Kidney (tissue), 22 donors: ENCODE results near the gene PEX14. TPM values are rescaled to one million over a fixed set of nuclear protein-coding genes. Genes with fewer than 3 reads are reported as not detected.
A peak's percentile ranks its signal among the peaks of the same experiment; 100 is the strongest.
"Not testable (repeated sequence)": the region's sequence is repeated elsewhere in the genome, so short reads cannot be mapped to it uniquely, and the experiment has no call there.

Experiments used
- DNase-seq, 5 donors: peaks; one replicate each; pipeline ENCODE4 v3.0.0-alpha.2; 2013 to 2020
- FAIRE-seq: peaks from 2 replicates; lab custom pipeline; 2012; peaks lifted over from hg19 to GRCh38; lab: Jason Lieb, UNC
- H3K27ac ChIP-seq, 2 donors: one replicate each; pipeline ENCODE4 v1.7.0; 2013; ENCODE audit warnings: low read depth in 2 of 2, low read length in 2 of 2, inconsistent platforms in 1 of 2
- H3K27me3 ChIP-seq: one replicate; pipeline ENCODE4 v1.7.1; 2013; ENCODE audit warnings: low read length, inconsistent platforms; ENCODE audit not compliant: control insufficient read depth, insufficient read depth
- H3K36me3 ChIP-seq, 3 donors: one replicate each; pipeline versions ENCODE4 v1.7.0 to v1.7.1; 2013; ENCODE audit warnings: low read length in 3 of 3, control low read depth in 1 of 3, inconsistent platforms in 1 of 3; ENCODE audit not compliant: insufficient read depth in 3 of 3, control insufficient read depth in 2 of 3
- H3K4me1 ChIP-seq, 3 donors: one replicate each; pipeline versions ENCODE4 v1.7.0 to v1.7.1; 2013; ENCODE audit warnings: low read length in 3 of 3, inconsistent platforms in 1 of 3, low read depth in 1 of 3; ENCODE audit not compliant: control insufficient read depth in 2 of 3, insufficient read depth in 2 of 3
- H3K4me3 ChIP-seq, 3 donors: one replicate each; pipeline versions ENCODE4 v1.7.0 to v1.8.1; 2013; ENCODE audit warnings: low read length in 3 of 3, control low read depth in 1 of 3, inconsistent platforms in 1 of 3
- H3K9ac ChIP-seq, 3 donors: one replicate each; pipeline versions ENCODE4 v1.7.0 to v1.7.1; 2013; ENCODE audit warnings: low read length in 3 of 3, control low read depth in 1 of 3, inconsistent platforms in 1 of 3
- H3K9me3 ChIP-seq, 3 donors: one replicate each; pipeline versions ENCODE4 v1.7.0 to v1.7.1; 2013; ENCODE audit warnings: low read length in 3 of 3, control low read depth in 1 of 3, inconsistent platforms in 1 of 3; ENCODE audit not compliant: control insufficient read depth in 2 of 3, insufficient read depth in 1 of 3
- intact Hi-C: fragments of 100-400 bp; cut with DNase I; formaldehyde crosslinking; loops from one replicate; pipeline ENCODE4 v1.11.1; 2022
- long read RNA-seq, 10 donors: library from polyadenylated mRNA in 1 of 10; unstranded in 1 of 10; transcript quantifications; one replicate each; pipeline ENCODE4 v2.0.0 and lab custom pipeline, GENCODE V29; 2021 to 2026
- polyA plus RNA-seq: library from polyadenylated mRNA; stranded (reverse); fragments of 350-450 nt; fragmentation: Illumina TruSeq; extraction: RNeasy Lipid Tissue Mini Kit (QIAGEN cat#74804); gene quantifications from one replicate; pipeline ENCODE4 v1.2.3, GENCODE V29; 2014; ENCODE audit warnings: low read depth, low replicate concordance; ENCODE audit not compliant: insufficient read depth
- total RNA-seq: library from RNA; stranded (reverse); fragmentation: NEBNext Ultra II Directional; extraction: Animal tissue kit (Norgen Biotek cat#: 25700); gene quantifications from one replicate; pipeline ENCODE4 v1.2.1, GENCODE V29; 2021
- TF ChIP-seq, protein P1 (sequence below): IDR thresholded peaks from 3 replicates; pipeline ENCODE4 v1.5.1; 2012; ENCODE audit warnings: mild to moderate bottlenecking, moderate library complexity, borderline replicate concordance; ENCODE audit not compliant: insufficient read depth; ENCODE audit errors: extremely low read depth
- donor health status: control.
- donor health status: control.
- donor health status: control.
- donor health status: control.
- donor health status: control.
- donor health status: DM: yes; HTN: yes; CAD: no.
- donor health status: Normal renal cell carcinoma (clear cell type).

The PEX14 gene, protein sequence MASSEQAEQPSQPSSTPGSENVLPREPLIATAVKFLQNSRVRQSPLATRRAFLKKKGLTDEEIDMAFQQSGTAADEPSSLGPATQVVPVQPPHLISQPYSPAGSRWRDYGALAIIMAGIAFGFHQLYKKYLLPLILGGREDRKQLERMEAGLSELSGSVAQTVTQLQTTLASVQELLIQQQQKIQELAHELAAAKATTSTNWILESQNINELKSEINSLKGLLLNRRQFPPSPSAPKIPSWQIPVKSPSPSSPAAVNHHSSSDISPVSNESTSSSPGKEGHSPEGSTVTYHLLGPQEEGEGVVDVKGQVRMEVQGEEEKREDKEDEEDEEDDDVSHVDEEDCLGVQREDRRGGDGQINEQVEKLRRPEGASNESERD
- total RNA-seq, result 22.8 TPM
- polyA plus RNA-seq, result 25.8 TPM
- long read RNA-seq, donor 1, partial matches to known transcripts, result 5 of 10 reads
- long read RNA-seq, donor 1, other reads (novel, unspliced or antisense), result 0 of 10 reads
- long read RNA-seq, donor 2, partial matches to known transcripts, result 0 of 2 reads
- long read RNA-seq, donor 2, other reads (novel, unspliced or antisense), result 0 of 2 reads
- long read RNA-seq, donor 3, partial matches to known transcripts, result 0 of 3 reads
- long read RNA-seq, donor 3, other reads (novel, unspliced or antisense), result 0 of 3 reads
- long read RNA-seq, donor 4, partial matches to known transcripts, result 0 of 1 reads
- long read RNA-seq, donor 4, other reads (novel, unspliced or antisense), result 0 of 1 reads
- long read RNA-seq, donor 5, result 0 reads
- long read RNA-seq, donor 6, result 0 reads
- long read RNA-seq, donor 7, partial matches to known transcripts, result 1 of 7 reads
- long read RNA-seq, donor 7, other reads (novel, unspliced or antisense), result 4 of 7 reads
- long read RNA-seq, donor 8, partial matches to known transcripts, result 5 of 8 reads
- long read RNA-seq, donor 8, other reads (novel, unspliced or antisense), result 0 of 8 reads
- long read RNA-seq, donor 9, result 0 reads
- long read RNA-seq, donor 10, partial matches to known transcripts, result 0 of 3 reads
- long read RNA-seq, donor 10, other reads (novel, unspliced or antisense), result 0 of 3 reads

DNA sequence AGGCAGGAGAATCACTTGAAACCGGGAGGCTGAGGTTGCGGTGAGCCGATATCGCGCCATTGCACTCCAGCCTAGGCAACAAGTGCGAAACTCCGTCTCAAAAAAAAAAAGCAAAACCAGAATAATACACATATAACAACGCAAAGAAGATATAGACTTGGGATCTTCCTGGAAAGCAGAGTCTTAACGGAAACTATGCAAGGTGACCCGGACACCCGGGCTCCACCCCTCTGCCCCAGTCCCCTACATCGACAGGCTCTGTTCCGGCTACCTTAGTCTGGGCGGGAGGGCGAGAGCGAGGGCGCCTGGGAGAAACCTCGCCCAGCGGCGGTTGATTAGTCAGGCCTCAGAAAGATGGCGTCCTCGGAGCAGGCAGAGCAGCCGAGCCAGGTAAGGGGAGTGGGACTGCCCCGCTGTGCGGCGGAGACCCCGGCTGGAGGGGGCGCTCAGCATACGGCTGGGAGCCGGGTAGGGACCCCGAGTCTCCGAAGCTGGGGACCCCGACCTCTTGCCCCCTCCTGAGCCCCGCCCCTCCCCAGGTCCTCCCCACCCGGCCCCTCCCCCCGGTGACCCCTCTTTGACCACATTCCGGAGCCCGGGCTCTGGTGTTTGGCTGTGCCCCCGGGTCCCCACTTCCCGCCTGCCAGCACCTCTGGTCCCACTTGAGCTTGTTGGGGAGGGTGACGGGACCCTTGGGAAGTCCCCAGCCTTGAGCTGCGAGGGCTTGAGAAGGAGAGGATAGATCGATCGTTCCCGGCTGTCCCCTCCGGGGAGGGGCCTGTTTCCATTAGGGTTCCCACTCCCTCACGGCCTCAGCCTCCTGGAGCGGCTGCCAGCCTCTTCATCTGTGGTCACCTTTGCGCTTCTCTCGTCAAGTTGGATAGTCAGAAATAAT, at the start of gene PEX14:
PEX14 (plus strand) TSS at position 338 of the 895 bp plus-strand sequence; CDS start at position 355, 17 bp downstream.
- DNase-seq (peak; percentile 91 to 97 (median 94)), FAIRE-seq (no peak)
- H3K9ac ChIP-seq, result peak within 1 kb of the TSS; percentile 49 to 91 (median 85)
- H3K36me3 ChIP-seq, result no peaks in the 10 kb centered on the region
- H3K4me1 ChIP-seq, result peaks cover 0 to 21% (median 3%) of the 10 kb centered on the region in 3 donors
- H3K4me3 ChIP-seq, result peak within 1 kb of the TSS; percentile 71 to 98 (median 95)
- peak within 1 kb of the TSS; percentile 58 to 69 for H3K27ac ChIP-seq
- TF ChIP-seq, protein P1, sequence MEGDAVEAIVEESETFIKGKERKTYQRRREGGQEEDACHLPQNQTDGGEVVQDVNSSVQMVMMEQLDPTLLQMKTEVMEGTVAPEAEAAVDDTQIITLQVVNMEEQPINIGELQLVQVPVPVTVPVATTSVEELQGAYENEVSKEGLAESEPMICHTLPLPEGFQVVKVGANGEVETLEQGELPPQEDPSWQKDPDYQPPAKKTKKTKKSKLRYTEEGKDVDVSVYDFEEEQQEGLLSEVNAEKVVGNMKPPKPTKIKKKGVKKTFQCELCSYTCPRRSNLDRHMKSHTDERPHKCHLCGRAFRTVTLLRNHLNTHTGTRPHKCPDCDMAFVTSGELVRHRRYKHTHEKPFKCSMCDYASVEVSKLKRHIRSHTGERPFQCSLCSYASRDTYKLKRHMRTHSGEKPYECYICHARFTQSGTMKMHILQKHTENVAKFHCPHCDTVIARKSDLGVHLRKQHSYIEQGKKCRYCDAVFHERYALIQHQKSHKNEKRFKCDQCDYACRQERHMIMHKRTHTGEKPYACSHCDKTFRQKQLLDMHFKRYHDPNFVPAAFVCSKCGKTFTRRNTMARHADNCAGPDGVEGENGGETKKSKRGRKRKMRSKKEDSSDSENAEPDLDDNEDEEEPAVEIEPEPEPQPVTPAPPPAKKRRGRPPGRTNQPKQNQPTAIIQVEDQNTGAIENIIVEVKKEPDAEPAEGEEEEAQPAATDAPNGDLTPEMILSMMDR, result no peak
- intact Hi-C loops, result no loop called here
- no peaks in the 10 kb centered on the region for H3K9me3 ChIP-seq
- H3K27me3 ChIP-seq, result no peaks in the 10 kb centered on the region

DNA sequence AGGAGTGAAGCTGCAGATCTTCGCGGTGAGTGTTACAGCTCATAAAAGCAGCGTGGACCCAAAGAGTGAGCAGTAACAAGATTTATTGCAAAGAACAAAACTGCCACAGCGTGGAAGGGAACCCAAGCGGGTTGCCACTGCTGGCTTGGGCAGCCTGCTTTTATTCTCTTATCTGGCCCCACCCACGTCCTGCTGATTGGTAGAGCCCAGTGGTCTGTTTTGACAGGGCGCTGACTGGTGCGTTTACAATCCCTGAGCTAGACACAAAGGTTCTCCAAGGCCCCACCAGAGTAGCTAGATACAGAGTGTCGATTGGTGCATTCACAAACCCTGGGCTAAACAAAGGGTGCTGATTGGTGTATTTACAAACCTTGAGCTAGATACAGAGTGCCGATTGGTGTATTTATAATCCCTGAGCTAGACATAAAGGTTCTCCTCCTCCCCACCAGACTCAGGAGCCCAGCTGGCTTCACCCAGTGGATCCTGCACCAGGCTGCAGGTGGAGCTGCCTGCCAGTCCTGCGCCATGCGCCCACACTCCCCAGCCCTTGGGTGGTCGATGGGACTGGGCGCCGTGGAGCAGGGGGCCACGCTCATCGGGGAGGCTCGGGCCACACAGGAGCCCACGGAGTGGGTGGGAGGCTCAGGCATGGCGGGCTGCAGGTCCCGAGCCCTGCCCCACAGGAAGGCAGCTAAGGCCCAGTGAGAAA, 48.8 kb upstream of the PEX14 start:
- H3K36me3 ChIP-seq, FAIRE-seq, H3K27ac ChIP-seq, H3K9ac ChIP-seq, H3K9me3 ChIP-seq, H3K4me3 ChIP-seq, H3K27me3 ChIP-seq, H3K4me1 ChIP-seq: not testable (repeated sequence)
- intact Hi-C loops, result loop anchor here (10.0 kb wide), 1 partner anchor 51 kb away; no protein-coding TSS in a partner anchor
- peak in 3 of 5 donors; percentile 25 to 47 (median 34) for DNase-seq

DNA sequence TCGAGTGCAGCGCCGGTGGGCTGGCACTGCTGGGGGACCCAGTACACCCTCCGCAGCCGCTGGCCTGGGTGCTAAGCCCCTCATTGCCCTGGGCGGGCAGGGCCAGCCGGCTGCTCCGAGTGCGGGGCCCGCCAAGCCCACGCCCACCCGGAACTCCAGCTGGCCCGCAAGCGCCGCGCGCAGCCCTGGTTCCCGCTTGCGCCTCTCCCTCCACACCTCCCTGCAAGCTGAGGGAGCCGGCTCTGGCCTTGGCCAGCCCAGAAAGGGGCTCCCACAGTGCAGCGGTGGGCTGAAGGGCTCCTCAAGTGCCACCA, 48.3 kb upstream of the PEX14 start:
- H3K9ac ChIP-seq, H3K4me3 ChIP-seq, H3K27me3 ChIP-seq, H3K36me3 ChIP-seq, H3K4me1 ChIP-seq, H3K27ac ChIP-seq, H3K9me3 ChIP-seq, FAIRE-seq: not testable (repeated sequence)
- peak in 1 of 5 donors; percentile 41 for DNase-seq
- intact Hi-C loops, result loop anchor here (10.0 kb wide), 1 partner anchor 52 kb away; no protein-coding TSS in a partner anchor
